ENCODE results near the gene AIRE.

The AIRE gene

GRCh38 chr21:44267655-44268142 lies 18.0 kb upstream of the AIRE start:
- Histone ChIP-seq H3K4me1 (ENCODE audit: control insufficient read depth in 1 of 2, insufficient read depth in 1 of 2, low read depth in 1 of 2, low read length in 1 of 2) (no peaks in the 10 kb centered on the region), H3K4me3 (ENCODE audit: low read depth in 1 of 2, low read length in 1 of 2) (no peak overlapping the region), H3K27ac (no peak overlapping the region), H3K9me3 (no peaks in the 10 kb centered on the region), H3K36me3 (no peaks in the 10 kb centered on the region), H3K27me3 (no peaks in the 10 kb centered on the region)
- peak; percentile 15 for TF ChIP-seq CTCF (IDR thresholded peaks at IDR 0.05)

GRCh38 chr21:44269090-44269489 lies 16.6 kb upstream of the AIRE start:
- no peak for TF ChIP-seq CTCF (IDR thresholded peaks at IDR 0.05)
- no peaks in the 10 kb centered on the region for H3K36me3 ChIP-seq
- H3K27me3 ChIP-seq: no peaks in the 10 kb centered on the region
- no peaks in the 10 kb centered on the region for H3K4me1 ChIP-seq (ENCODE audit: control insufficient read depth in 1 of 2, insufficient read depth in 1 of 2, low read depth in 1 of 2, low read length in 1 of 2)
- H3K9me3 ChIP-seq: no peaks in the 10 kb centered on the region
- no peak overlapping the region for H3K4me3 ChIP-seq (ENCODE audit: low read depth in 1 of 2, low read length in 1 of 2)
- H3K27ac ChIP-seq: no peak overlapping the region

GRCh38 chr21:44271558-44272283 lies 14.0 kb upstream of the AIRE start:
- H3K27me3 ChIP-seq: no peaks in the 10 kb centered on the region

GRCh38 chr21:44272284-44272858 lies 13.3 kb upstream of the AIRE start:
- H3K4me1 ChIP-seq (ENCODE audit: control insufficient read depth in 1 of 2, insufficient read depth in 1 of 2, low read depth in 1 of 2, low read length in 1 of 2): no peaks in the 10 kb centered on the region
- no peaks in the 10 kb centered on the region for H3K9me3 ChIP-seq
- TF ChIP-seq CTCF (IDR thresholded peaks at IDR 0.05): no peak
- no peaks in the 10 kb centered on the region for H3K27me3 ChIP-seq
- H3K4me3 ChIP-seq (ENCODE audit: low read depth in 1 of 2, low read length in 1 of 2): no peak overlapping the region
- H3K27ac ChIP-seq: no peak overlapping the region
- H3K36me3 ChIP-seq: no peaks in the 10 kb centered on the region

More at GRCh38 chr21:44271558-44272283, 14.0 kb upstream of the AIRE start:
- no peaks in the 10 kb centered on the region for H3K4me1 ChIP-seq (ENCODE audit: control insufficient read depth in 1 of 2, insufficient read depth in 1 of 2, low read depth in 1 of 2, low read length in 1 of 2)
- TF ChIP-seq CTCF (IDR thresholded peaks at IDR 0.05): no peak
- H3K9me3 ChIP-seq: no peaks in the 10 kb centered on the region
- H3K27ac ChIP-seq: no peak overlapping the region
- H3K36me3 ChIP-seq: no peaks in the 10 kb centered on the region
- no peak overlapping the region for H3K4me3 ChIP-seq (ENCODE audit: low read depth in 1 of 2, low read length in 1 of 2)

- Histone ChIP-seq H3K36me3 (no peaks in the 10 kb centered on the region), H3K4me3 (ENCODE audit: low read depth in 1 of 2, low read length in 1 of 2) (no peak overlapping the region), H3K27me3 (no peaks in the 10 kb centered on the region), H3K4me1 (ENCODE audit: control insufficient read depth in 1 of 2, insufficient read depth in 1 of 2, low read depth in 1 of 2, low read length in 1 of 2) (no peaks in the 10 kb centered on the region), H3K9me3 (no peaks in the 10 kb centered on the region), H3K27ac (no peak overlapping the region)
- no peak for TF ChIP-seq CTCF (IDR thresholded peaks at IDR 0.05)
Measured at GRCh38 chr21:44273046-44273445, 12.6 kb upstream of the AIRE start.
